NCI-H1417 treated with DMSO at 0.1 percent for 48 hours (cell line): ENCODE measurements around the gene GSE1.
"Not testable (repeated sequence)": the region's sequence is repeated elsewhere in the genome, so short reads cannot be mapped to it uniquely, and the experiment has no call there.

Experiments
- DNase-seq: peaks from one replicate; lab custom pipeline; 2025; lab: John Stamatoyannopoulos, UW

The GSE1 gene

DNA sequence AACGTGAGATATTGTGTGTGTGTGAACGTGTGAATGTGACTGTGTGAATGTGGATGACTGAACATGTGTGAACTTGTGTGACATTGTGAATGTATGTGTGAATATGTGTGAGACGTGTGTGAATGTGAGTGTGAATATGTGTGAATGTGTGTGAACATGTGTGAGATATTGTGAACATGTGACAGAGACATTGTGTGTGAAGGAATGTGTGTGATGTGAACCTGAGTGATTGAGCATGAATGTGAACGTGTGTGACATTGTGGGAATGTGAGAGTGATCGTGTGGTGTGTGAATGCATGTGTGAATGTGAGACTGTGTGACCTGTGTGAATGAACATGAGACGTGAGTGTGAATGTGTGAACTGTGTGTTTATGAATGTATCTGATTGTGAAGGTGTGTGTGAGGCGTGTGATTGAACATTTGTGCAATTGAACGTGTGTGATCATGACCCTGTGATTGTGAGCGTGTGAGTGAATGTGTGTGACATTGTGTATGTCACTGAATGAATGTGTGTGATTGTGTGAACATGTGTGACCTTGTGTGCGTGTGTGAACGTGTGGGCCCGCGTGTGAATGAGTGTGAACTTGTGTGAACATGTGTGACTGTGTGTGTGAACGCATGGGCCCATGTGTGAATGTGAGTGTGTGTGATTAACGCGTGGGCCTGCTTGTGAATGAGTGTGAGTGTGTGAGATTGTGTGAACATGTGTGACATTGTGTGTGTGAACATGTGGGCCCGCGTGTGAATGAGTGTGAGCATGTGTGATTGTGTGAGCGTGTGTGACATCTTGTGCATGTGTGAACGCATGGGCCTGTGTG, 23.2 kb upstream of the GSE1 start:
- DNase-seq, result no peak

DNA sequence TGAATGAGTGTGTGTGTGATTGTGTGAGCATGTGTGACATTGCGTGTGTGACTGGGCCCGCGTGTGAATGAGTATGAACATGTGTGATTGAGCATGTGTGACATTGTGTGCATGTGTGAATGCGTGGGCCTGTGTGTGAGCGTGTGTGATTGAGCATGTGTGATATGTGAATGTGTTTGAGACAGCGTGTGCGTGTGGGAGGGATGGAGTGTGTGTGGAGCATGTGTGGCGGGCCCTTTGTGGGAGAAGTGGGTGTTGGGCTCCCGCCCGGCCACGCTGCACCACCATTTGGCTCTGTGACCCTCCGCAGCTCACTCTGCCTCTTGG, 22.7 kb upstream of the GSE1 start:
- no peak for DNase-seq

DNA sequence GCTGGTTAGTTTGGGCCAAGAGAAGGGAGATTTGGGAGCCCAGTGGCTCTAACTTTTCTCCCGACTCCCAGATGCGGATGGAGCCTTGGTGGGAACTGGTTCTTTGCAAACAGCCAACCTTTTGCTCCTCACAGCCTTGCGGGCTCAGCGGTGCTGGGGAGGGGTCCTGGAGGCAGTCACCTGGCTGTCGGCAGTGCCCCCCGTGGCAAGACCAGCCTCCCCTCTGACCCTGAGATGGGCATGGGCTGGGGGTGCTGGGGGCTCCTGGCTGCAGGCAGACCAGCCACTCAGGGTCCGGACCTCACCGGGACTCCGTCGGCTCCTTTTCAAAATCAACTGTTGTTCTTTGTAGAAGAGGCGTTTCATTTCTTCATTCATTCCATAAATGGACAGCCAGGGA, 21.7 kb upstream of the GSE1 start:
- DNase-seq, result no peak

DNA sequence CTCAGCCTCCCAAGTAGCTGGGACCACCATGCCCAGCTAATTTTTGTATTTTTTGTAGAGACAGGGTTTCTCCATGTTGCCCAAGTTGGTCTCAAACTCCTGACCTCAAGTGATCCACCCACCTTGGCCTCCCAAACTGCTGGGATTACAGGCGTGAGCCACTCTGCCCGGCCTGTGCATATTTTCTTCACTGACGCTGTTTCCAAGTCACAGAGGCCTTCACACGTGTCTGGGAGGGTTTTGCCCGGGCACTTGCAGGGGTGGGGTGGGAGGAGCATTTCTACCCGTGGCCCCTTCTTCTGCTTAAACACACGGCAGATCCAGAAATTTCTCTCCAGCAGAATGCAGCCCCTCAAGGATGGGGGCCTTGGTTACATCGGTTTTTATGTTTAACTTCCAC, 20.8 kb upstream of the GSE1 start:
- DNase-seq, result not testable (repeated sequence)

DNA sequence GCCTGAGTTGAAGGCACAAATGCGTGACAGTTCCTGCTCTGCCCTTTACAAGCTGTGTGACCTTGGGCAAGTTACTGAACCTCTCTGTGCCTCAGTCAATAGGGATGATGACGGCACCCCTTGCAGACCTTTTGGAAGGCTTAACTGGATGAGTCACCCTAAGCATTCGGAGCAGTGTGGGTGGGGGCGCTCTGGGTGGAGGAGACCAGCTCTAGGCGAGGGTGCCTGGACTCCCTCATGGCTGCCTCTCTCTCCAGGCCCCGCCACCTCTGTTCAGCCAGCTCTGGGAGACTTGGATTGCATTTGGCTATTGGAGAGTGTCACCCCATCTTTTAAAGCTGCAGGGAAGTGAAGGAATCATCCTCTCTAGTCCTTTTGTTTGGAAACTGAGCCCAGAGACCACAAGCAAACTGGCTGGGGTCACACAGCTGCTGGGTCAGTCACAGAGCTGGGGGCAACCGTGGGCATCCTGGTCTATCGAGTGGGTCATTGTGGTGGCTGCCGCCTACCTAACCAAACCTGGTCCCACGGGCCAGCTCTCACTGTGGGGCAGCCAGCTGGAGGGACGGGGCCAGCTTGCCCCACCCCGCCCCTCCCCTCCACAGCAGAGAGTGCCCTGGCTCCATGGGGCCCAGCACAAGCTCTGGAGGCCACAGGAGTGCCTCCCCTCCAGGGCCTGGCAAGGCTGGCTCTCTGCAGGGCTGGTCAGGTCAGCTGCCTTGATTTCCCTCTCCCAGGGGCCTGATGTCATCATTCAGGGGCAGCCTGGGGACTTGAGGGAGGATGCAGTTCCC, 20.2 kb upstream of the GSE1 start:
- no peak for DNase-seq

DNA sequence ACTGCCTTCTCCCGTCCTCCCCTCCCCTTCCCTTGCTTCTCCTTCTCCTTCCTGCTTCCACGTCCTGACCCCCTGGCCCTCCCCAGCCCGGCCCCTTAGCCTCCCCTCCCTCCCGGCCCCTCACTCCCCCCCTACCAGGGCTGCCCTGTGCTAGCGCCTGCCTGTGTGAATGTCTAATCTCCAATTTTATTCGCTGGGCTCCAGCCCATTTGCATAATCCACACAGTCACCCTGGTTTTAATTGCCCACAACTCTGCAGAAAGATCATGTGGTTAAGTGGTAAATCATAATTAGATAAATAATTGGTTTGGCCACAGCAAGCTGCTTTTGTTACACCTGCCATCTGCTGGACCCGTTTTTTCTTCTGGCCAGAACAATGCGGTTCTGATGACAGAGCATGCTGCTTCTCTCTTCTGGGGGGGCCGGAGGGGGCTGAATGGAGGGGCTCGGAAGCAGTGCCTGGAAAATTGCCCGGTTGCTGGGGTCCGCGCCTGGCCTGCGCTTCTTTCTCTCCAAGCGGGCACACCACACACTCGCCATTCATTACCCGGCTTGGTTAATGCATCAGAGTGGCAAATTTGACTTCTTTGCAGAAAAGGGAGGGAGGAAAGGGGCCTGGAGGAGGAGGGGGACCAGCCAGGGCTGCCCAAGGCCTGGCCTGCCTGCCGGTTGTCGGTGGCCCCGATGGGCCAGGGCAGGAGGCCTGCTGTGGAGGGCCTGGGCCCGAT, 19.5 kb upstream of the GSE1 start:
- DNase-seq, result peak; percentile 85

DNA sequence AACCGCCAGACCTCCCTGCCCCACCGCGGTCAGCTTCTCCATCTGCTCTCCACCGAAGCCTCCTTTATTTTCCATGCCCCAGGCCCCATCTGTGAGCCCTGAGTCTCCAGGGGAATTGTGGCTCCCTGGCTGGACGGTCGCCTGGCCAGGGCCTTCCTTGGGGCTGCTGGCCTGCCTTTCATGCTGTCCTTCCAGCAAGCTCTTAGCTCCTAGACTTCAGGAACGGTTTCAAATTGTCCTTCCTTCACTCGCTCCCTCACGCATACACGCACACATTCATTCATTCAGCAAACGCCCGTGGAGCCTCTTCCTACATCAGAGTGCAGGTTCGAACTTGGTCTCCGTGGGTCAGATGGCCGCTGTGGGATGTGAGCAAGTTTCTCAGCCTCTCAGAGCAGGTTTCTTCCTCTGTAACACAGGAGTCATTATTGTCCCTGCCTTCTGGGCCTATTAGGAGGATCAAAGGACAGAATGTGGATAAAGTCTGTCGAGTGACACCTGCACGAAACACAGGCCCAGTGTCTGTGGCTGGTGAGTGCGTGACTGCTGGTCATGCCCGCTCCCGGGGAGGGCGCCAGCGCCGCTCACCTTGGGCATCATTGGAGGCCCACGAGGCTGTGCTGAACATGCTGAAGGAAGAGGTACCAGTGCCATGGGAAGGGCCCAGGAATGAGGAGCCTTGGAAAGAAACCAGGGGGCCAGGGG, 18.7 kb upstream of the GSE1 start:
- DNase-seq, result no peak

DNA sequence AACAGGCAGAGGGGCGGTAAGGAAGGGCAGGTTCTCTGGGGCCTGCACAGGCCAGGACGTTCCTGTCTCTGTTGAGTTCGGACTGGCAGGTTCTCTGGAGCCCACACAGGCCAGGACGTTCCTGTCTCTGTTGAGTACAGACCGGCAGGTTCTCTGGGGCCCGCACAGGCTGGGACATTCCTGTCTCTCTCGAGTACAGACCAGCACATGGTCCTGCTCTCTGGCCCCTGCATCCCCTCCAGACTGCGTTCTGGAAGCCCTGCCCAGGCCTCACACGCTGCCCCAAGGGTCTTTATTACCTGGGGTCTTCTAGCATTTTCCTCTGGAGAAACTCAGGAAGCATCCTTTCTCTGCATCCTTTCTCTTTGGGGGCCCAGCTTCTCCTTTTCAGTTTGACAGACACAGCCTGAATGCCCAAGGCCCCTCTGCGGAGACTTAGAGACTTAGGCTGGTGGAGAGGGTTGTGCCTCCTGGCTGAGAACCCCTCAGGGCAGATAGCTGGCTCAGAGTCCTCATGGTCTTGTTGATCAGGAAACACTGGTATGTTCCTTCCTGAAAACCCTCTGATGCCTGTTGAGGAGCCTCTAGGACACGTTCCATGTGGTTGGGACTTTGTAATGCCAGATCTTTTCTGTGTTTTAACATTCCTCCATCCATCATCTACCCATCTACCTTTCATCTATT, 18.0 kb upstream of the GSE1 start:
- DNase-seq, result no peak

DNA sequence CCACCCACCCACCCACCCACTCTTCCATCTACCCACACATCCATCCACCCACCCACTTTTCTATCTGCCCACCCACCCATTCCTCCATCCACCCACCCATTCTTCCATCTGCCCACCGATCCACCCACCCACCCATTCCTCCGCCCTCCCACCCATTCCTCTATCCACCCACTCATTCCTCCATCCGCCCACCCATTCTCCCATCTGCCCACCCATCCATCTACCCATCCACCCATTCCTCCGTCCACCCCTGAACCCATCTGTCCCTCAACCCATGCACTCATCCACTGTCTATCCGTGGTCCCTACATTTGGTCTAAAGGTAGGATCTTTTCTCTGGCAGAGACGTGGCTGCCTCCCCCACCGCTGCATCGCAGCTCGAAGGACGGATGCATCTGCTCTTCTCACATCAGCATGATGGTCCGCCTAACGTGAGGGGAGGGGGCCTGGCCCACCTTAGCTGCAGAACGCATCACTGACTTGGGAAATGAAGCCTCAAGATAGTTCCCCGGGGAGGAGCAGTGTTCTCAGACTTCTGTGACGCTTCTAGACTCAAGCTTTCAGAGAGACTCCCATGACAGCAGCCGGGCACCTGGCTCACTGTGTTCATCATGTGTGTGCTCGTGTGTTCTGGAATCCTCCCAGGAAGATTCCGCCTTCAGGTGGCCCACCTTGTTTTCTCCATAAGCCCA, 17.2 kb upstream of the GSE1 start:
- DNase-seq, result no peak

DNA sequence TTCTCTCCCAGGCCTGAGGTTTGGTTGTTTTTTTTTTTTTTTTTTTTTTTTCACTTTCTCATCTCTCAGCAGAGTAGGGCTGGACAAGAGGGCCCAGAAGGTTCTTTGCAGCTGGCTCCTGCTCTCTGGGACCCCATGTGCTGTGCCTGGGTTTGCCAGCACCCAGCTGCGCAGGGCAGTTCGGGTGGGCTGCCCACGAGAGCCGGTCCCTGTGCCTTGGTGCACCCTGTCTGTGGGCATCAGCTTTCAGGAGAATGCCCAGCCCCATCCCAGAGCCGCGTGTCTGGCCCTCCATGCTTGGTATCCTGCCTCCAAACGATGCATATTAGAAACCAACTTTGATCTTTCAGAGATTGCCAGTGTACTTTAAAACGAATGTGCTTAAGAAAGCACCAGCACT, 15.0 kb upstream of the GSE1 start:
- no peak for DNase-seq

DNA sequence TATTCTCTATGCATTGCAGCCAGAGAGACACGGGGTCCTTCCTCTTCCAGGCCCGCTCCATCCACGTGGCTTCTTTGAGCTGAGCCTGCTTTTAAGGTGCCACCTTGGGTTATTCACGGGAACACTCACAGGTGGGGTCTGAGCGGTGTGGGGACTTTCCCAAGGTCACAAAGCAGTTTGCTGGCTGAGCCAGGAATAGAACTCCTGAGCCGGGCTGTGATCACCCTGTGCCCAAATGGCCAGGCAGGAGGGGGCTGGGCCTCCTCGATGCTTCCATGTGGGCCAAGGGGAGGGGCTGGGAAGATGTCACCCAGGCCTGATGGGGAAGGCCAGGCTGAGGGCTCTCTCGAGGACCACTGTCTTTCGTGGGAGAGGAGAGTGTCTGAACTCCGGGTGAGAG, 13.0 kb upstream of the GSE1 start:
- no peak for DNase-seq

DNA sequence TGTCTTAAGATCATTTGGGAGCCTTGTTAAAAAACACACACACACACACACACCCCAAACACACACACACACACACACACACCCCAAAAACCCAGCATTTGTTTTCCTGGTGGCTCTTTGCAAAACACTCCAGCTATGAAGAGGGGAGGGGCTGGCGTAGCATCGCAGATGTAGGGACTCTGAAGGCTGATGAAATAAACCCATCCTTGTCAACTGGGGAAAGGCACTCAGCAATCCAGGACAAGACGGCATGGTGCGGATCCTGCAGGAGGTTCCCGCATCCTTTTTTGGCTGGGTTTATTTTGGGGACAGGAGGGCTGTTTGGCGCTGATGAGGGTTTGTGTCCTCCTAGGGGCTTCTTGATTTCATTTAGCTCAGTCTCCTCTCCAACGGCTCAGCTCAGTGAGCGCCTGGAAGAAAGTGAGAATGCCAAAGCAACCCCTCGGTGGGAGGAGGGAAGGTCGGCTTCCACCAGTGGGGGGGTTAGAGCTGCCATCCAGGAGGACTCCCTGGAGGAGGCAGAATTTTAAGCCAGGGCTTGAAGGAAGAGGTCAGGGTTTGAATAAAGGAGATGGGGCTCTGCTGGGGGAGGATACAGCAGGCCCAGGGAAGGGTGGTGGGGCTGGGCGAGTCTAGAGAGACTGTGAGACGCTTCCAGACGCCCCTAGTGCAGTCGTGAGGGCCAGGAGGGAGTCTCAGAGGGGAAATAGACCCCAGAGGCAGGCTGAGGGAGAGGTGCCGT, 12.4 kb upstream of the GSE1 start:
- no peak for DNase-seq

DNA sequence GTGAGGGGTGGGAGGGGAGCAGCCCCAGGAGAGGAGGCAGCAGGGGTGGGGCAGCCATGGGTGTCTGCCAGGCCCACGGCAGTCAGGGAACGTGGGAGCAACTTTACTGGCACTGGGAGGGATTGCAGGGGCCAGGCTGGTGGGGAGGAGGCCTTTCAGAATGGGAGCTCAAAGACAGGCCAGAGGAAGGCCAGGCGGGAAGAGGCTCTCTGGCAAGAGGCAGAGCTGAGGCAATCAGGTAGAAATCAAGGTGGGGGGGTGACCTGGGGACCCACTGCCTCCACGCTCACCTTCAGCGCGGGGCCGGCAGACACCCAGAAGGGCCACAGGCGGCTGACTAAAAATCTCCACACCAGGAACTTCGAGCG, 11.9 kb upstream of the GSE1 start:
- DNase-seq, result no peak

DNA sequence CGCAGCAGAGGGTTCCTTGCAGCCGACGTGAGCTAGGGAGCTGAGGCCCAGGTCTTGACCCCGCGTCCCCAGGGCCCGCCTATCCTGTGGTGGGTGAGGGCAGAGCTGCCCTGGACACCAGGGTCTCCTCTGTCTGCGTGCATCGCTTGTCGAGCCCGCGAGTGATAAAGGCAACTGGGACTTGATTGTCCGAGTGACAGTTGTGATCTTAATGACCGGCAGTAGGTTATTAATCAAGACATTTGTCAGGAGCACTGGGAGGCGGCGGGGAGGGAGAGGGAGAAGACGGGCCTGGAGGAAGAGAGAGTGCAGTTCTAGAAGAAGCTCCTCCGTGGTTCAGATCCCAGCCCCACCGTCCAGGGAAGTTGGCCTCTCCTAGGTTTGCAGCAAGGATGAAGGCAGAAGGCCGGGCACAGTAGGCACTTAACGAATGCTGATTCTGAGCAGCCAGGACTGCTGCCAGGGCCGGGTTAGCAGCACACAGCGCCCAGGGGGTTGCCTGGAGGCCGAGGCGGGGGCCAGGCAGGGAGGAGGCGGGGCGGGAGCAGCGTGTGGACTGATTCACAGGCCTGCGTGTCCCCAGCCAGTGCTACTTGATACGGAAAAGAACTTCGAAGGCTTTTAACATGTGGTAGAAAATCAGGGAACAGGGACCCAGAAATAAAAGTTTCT, 11.3 kb upstream of the GSE1 start:
- DNase-seq, result no peak

DNA sequence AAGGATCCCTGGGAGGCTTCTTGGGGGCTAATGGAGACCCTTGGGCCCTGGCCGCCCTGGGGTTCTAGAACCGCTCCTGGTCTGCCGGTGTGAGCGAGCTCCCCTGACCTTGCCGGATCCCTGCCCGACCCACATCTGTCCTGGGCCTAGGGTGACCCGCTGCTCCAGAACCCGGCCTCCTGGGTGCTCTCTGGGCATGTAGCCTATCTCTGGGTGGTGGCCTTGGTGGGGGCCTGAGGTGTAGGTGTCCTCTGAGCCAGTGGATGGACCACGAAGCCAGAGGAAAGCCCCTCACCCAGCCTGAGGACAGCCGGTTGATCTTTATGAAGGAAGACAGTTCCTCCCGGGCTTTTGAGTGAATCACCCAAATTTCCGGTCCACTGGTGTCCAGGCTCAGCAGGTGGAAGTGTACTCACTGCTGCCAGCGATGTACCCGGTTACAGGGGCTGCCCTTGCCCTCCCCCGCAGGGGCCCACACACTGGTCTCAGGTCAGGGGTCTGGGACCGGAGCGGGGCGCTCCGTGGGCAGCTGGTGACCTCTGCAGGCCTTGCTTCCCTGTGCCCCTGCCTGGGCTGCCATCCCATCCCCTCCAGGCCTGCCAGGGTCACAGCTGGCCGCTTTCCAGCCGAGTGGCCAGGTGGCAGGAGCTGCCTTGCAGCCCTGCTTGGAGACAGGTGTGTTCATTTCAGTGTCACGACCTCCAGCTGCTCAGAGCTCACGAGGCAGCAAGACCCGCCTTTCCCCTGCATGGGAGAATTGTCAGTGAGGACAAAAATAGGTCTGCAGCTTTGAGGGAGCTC, 10.5 kb upstream of the GSE1 start:
- no peak for DNase-seq

DNA sequence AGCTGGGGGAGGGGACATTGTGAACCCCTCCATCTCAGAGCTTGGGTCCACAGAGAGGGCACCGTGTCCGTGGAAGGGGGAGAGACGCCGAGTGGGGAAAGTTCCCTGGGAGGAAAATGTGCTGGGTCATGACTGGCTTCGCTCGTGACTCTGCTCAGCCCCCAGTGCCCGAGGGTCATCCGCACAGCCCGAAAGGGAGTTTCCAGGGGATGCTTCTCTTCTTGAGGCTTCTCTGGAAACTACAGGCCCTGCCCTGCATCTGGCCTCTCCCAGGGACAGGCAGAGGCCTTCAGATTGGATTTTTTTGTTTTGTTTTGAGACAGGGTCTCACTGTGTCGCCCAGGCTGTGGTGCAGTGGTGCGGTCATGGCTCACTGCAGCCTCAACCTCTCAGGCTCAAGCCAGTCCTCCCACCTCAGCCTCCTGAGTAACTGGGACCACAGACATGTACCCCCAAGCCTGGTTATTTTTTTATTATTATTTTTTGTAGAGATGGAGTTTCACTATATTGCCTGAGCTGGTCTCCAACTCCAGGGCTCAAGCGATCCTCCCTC, 9.8 kb upstream of the GSE1 start:
- DNase-seq, result no peak

DNA sequence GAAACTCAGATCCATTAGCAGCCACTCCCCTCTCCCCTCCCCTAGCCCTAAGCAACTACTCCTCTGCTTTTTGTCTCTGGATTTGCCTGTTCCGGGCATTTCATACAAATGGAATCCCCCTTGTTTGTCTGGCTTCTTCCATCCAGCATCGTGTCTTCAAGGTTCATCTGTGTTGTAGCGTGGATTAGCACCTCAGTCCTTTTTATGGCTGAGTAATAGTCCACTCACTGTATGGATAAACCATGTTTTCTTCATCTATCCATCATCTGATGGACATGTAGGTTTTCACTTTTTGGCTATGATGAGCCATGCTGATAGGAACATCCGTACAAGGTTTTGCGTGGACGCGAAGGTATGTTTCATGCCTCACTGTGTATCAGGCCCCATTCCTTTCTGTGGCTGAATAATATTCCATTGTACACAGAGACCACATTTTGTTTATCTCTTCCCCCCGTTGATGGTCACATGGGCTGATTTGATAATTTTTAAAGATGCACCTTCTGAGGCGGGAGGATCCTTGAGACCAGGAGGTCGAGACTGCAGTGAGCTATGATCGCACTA, 8.9 kb upstream of the GSE1 start:
- no peak for DNase-seq
